ENCODE measurements around the gene HELQ. TPM values are rescaled to one million over a fixed set of nuclear protein-coding genes. Genes with fewer than 3 reads are reported as not detected.
"Not testable (repeated sequence)": the region's sequence is repeated elsewhere in the genome, so short reads cannot be mapped to it uniquely, and the experiment has no call there.

Gene HELQ
- 10 to 100 TPM; 14.0 to 15.3 TPM for total RNA-seq
- 23.5 TPM for polyA plus RNA-seq

- DNase-seq = peak; percentile 90 to 99 (median 96)
- Mint-ChIP-seq H3K27ac (peak within 1 kb of the TSS; percentile 100), H3K4me1 (peaks cover 43 to 73% (median 67%) of the 10 kb centered on the region in 3 donors), H3K36me3 (peaks cover 0 to 82% (median 17%) of the 10 kb centered on the region in 3 donors), H3K4me3 (peak within 1 kb of the TSS; percentile 98 to 100 (median 100)), H3K9me3 (no peaks in the 10 kb centered on the region), H3K27me3 (peaks cover 0 to 2% of the 10 kb centered on the region in 2 donors)
- Histone ChIP-seq H3K4me1 (ENCODE audit: insufficient read depth, low read length) (peaks cover 35% of the 10 kb centered on the region), H3K36me3 (ENCODE audit: insufficient read depth, low read length) (peaks cover 13% of the 10 kb centered on the region), H3K27me3 (ENCODE audit: insufficient read depth, low read length, poor library complexity, severe bottlenecking) (no peaks in the 10 kb centered on the region), H3K9me3 (ENCODE audit: low read length) (no peaks in the 10 kb centered on the region), H3K27ac (ENCODE audit: low read depth, low read length) (peak within 1 kb of the TSS; percentile 99), H3K4me3 (ENCODE audit: low read length) (peak within 1 kb of the TSS; percentile 80)
- ChIA-PET CTCF (interaction anchor here (0.9 to 2.0 kb wide), 5 partner anchors 9 to 1026 kb away, joined by 3 to 6 read pairs (median 4); partner anchors contain the start of gene COQ2), POLR2A (interaction anchor here (0.6 to 2.1 kb wide), 10 partner anchors 10 to 1026 kb away, joined by 3 to 24 read pairs (median 4); partner anchors contain the start of genes ABRAXAS1, COPS4, COQ2 and GPAT3)
These were observed at the start of gene HELQ, which contains the start of gene MRPS18C for GRCh38 chr4:83455281-83456183. Gene HELQ (minus strand): TSS chr4:83455823. CDS start chr4:83455693, 130 bp downstream. Gene MRPS18C (plus strand): TSS chr4:83456058. CDS start chr4:83456078, 20 bp downstream.

- no peaks in the 10 kb centered on the region for H3K36me3 Mint-ChIP-seq
- H3K9me3 Mint-ChIP-seq = no peaks in the 10 kb centered on the region
- Histone ChIP-seq H3K27ac (ENCODE audit: low read depth, low read length) (no peak overlapping the region), H3K27me3 (ENCODE audit: insufficient read depth, low read length, poor library complexity, severe bottlenecking) (no peaks in the 10 kb centered on the region), H3K4me3 (ENCODE audit: low read length) (no peak overlapping the region), H3K4me1 (ENCODE audit: insufficient read depth, low read length) (peaks cover 11% of the 10 kb centered on the region), H3K9me3 (ENCODE audit: low read length) (no peaks in the 10 kb centered on the region), H3K36me3 (ENCODE audit: insufficient read depth, low read length) (no peaks in the 10 kb centered on the region)
- CTCF ChIA-PET = interaction anchor here (0.8 to 1.6 kb wide), 2 partner anchors 14 to 94 kb away, joined by 3 to 4 read pairs; no protein-coding TSS in a partner anchor
- H3K27me3 Mint-ChIP-seq = peaks cover 0 to 3% of the 10 kb centered on the region in 2 donors
- peak overlapping the region in 1 of 7 donors; percentile 16 for H3K4me3 Mint-ChIP-seq
- peak overlapping the region in 2 of 8 donors; percentile 71 to 72 for H3K27ac Mint-ChIP-seq
- DNase-seq = no peak
- POLR2A ChIA-PET = no interaction called here
- H3K4me1 Mint-ChIP-seq = peaks cover 12 to 14% (median 13%) of the 10 kb centered on the region in 3 donors
These were observed 49.4 kb upstream of the HELQ start for GRCh38 chr4:83504996-83505395.

DNA sequence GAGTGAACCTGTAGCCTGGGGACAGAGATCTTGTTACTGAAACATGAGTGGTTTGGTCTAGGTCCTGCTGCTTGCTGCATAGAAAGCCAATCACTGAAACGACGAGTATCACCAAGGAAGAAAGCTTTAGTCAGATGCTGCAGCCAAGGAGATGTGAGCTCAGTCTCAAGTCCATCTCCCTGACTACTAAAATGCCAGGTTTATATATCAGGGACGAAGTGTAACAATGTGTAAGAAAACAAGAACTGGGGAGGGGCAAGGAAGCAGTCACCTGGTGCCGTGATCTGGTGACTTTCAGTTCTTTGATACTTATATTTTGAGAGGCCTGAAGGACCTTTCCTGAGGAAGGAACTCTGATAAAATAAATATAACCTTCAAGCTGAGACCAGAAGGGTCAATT lies 48.9 kb upstream of the HELQ start:
- peak overlapping the region in 5 of 8 donors; percentile 17 to 72 (median 59) for H3K27ac Mint-ChIP-seq
- peaks cover 11% of the 10 kb centered on the region for H3K4me1 ChIP-seq (ENCODE audit: insufficient read depth, low read length)
- H3K36me3 ChIP-seq (ENCODE audit: insufficient read depth, low read length) = no peaks in the 10 kb centered on the region
- CTCF ChIA-PET = interaction anchor here (0.8 to 1.6 kb wide), 2 partner anchors 13 to 95 kb away, joined by 3 to 4 read pairs; no protein-coding TSS in a partner anchor
- H3K36me3 Mint-ChIP-seq = no peaks in the 10 kb centered on the region
- no peak overlapping the region for H3K4me3 Mint-ChIP-seq
- H3K4me3 ChIP-seq (ENCODE audit: low read length) = no peak overlapping the region
- H3K27ac ChIP-seq (ENCODE audit: low read depth, low read length) = no peak overlapping the region
- H3K4me1 Mint-ChIP-seq = peaks cover 12 to 14% (median 13%) of the 10 kb centered on the region in 3 donors
- peaks cover 0 to 3% of the 10 kb centered on the region in 2 donors for H3K27me3 Mint-ChIP-seq
- H3K9me3 ChIP-seq (ENCODE audit: low read length) = no peaks in the 10 kb centered on the region
- no peaks in the 10 kb centered on the region for H3K9me3 Mint-ChIP-seq
- DNase-seq = no peak
- H3K27me3 ChIP-seq (ENCODE audit: insufficient read depth, low read length, poor library complexity, severe bottlenecking) = no peaks in the 10 kb centered on the region
- POLR2A ChIA-PET = no interaction called here

DNA sequence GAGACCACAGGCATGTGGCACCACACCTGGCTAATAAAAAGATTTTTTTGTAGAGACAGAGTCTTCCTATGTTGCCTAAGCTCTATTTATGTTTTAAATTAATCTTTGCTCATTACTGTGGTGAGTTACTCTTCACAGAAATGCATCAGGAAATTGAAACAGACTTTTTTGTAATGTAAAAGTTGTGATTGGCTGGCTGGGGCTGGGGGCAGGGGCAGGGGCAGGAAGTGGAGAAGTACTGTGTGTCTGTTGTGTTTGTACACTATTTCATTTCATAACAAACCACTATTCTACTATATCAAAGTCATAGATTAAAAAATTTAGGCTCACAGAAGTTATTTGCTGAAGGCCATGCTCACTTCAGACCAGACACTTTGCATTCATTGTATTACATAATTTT lies 48.4 kb upstream of the HELQ start:
- no peaks in the 10 kb centered on the region for H3K36me3 ChIP-seq (ENCODE audit: insufficient read depth, low read length)
- Mint-ChIP-seq H3K36me3 (no peaks in the 10 kb centered on the region), H3K4me1 (peaks cover 12 to 14% (median 13%) of the 10 kb centered on the region in 3 donors), H3K4me3 (peak overlapping the region in 1 of 7 donors; percentile 46), H3K27me3 (peaks cover 0 to 4% of the 10 kb centered on the region in 2 donors), H3K9me3 (no peaks in the 10 kb centered on the region), H3K27ac (peak overlapping the region in 5 of 8 donors; percentile 18 to 73 (median 71))
- H3K27me3 ChIP-seq (ENCODE audit: insufficient read depth, low read length, poor library complexity, severe bottlenecking) = no peaks in the 10 kb centered on the region
- ChIA-PET POLR2A (no interaction called here), CTCF (interaction anchor here (1.6 kb wide), 1 partner anchor 13 kb away, joined by 4 read pairs; no protein-coding TSS in a partner anchor)
- H3K27ac ChIP-seq (ENCODE audit: low read depth, low read length) = no peak overlapping the region
- peak overlapping the region; percentile 5 for H3K4me3 ChIP-seq (ENCODE audit: low read length)
- H3K9me3 ChIP-seq (ENCODE audit: low read length) = no peaks in the 10 kb centered on the region
- peaks cover 11% of the 10 kb centered on the region for H3K4me1 ChIP-seq (ENCODE audit: insufficient read depth, low read length)
- DNase-seq = peak in 1 of 5 donors; percentile 27

DNA sequence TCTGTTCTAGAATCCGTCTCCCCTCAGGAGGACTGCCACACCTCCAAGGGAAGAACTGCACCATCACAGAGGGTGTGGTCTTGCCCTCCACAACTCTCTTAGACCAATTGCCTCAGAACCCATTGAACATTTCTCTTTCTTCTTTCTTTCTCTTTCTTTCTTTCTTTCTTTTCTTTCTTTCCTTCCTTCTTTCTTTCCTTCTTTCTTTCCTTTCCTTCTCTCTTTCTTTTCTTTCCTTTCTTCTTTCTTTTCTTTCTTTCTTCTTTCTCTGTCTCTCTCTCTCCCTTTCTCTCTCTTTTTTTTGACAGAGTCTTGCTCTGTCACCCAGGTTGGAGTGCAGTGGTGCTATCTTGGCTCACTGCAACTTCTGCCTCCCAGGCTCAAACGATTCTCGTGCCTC lies 46.0 kb upstream of the HELQ start:
- CTCF ChIA-PET = interaction anchor here (1.3 kb wide), 1 partner anchor 10 kb away, joined by 3 read pairs; no protein-coding TSS in a partner anchor
- not testable (repeated sequence) for H3K27ac Mint-ChIP-seq, H3K36me3 Mint-ChIP-seq

GRCh38 chr4:83498187-83498586 lies 42.6 kb upstream of the HELQ start:
- Mint-ChIP-seq H3K27me3 (peaks cover 0 to 4% of the 10 kb centered on the region in 2 donors), H3K4me3 (no peak overlapping the region), H3K36me3 (no peaks in the 10 kb centered on the region), H3K9me3 (no peaks in the 10 kb centered on the region), H3K4me1 (no peaks in the 10 kb centered on the region), H3K27ac (no peak overlapping the region)
- Histone ChIP-seq H3K4me1 (ENCODE audit: insufficient read depth, low read length) (no peaks in the 10 kb centered on the region), H3K4me3 (ENCODE audit: low read length) (no peak overlapping the region), H3K36me3 (ENCODE audit: insufficient read depth, low read length) (no peaks in the 10 kb centered on the region), H3K27ac (ENCODE audit: low read depth, low read length) (no peak overlapping the region), H3K9me3 (ENCODE audit: low read length) (no peaks in the 10 kb centered on the region), H3K27me3 (ENCODE audit: insufficient read depth, low read length, poor library complexity, severe bottlenecking) (no peaks in the 10 kb centered on the region)
- DNase-seq = no peak
- ChIA-PET CTCF (interaction anchor here (1.3 kb wide), 1 partner anchor 142 kb away, joined by 3 read pairs; no protein-coding TSS in a partner anchor), POLR2A (no interaction called here)

More for the DNA sequence above, 46.0 kb upstream of the HELQ start:
- H3K36me3 ChIP-seq (ENCODE audit: insufficient read depth, low read length); H3K9me3 Mint-ChIP-seq; H3K27me3 Mint-ChIP-seq; H3K27me3 ChIP-seq (ENCODE audit: insufficient read depth, low read length, poor library complexity, severe bottlenecking); H3K27ac ChIP-seq (ENCODE audit: low read depth, low read length); H3K4me3 Mint-ChIP-seq; DNase-seq; H3K4me3 ChIP-seq (ENCODE audit: low read length); H3K9me3 ChIP-seq (ENCODE audit: low read length); POLR2A ChIA-PET: not testable (repeated sequence)
- H3K4me1 ChIP-seq (ENCODE audit: insufficient read depth, low read length) = peaks cover 11% of the 10 kb centered on the region
- peaks cover 12 to 14% (median 13%) of the 10 kb centered on the region in 3 donors for H3K4me1 Mint-ChIP-seq

DNA sequence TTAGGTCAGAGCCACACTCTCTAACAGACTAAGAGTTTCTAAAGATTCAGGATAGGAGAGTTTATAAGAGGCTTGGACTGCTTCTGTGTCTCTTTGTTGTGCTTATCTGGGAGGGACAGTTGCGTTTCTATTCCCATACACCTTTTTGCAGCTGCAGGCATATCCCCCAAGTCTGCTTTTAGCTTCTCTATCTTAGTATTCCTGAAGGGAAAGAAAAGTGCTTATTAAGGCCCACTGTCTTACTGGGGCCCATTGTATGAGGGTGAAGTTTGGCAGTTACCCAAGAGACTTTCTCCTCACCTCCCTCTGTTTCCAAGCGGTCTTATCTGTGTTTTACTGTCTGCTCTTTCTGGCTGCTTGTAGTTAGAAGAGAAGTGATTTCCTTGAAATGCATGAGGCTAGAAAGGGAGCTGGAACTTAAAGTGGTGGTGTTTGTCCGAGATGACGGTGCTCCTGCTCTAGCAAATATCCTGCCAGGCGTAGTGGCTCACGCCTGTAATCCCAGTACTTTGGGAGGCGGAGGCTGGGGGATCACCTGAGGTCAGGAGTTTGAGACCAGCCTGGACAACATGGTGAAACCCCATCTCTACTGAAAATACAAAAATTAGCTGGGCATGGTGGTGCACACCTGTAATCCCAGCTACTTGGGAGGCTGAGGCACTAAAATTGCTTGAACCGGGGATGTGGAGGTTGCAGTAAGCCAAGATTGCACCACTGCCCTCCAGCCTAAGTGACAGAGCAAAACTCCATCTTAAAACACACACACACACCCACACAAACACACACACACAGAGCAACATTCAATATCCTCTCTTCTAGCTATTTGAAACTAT lies 40.7 kb upstream of the HELQ start:
- CTCF ChIA-PET; H3K27me3 Mint-ChIP-seq; H3K4me3 ChIP-seq (ENCODE audit: low read length); H3K9me3 Mint-ChIP-seq; H3K4me1 ChIP-seq (ENCODE audit: insufficient read depth, low read length); H3K4me3 Mint-ChIP-seq; H3K9me3 ChIP-seq (ENCODE audit: low read length); H3K36me3 Mint-ChIP-seq; H3K27me3 ChIP-seq (ENCODE audit: insufficient read depth, low read length, poor library complexity, severe bottlenecking); DNase-seq; H3K36me3 ChIP-seq (ENCODE audit: insufficient read depth, low read length); H3K4me1 Mint-ChIP-seq: not testable (repeated sequence)
- peak overlapping the region in 1 of 8 donors; percentile 31 for H3K27ac Mint-ChIP-seq
- POLR2A ChIA-PET = interaction anchor here (0.6 kb wide), 1 partner anchor 182 kb away, joined by 4 read pairs; no protein-coding TSS in a partner anchor
- H3K27ac ChIP-seq (ENCODE audit: low read depth, low read length) = peak overlapping the region; percentile 63

Measured in CD8-positive, alpha-beta memory T cell (primary cell).